NT2/D1 (cell line): ENCODE measurements around the gene TPP2.

Experiments used
- YY1 ChIP-seq: IDR thresholded peaks from 2 replicates; pipeline ENCODE4 v1.6.1; 2011; ENCODE audit not compliant: insufficient read length, insufficient read depth
- ZNF274 ChIP-seq: IDR thresholded peaks from 2 replicates; pipeline ENCODE4 v1.6.1; 2011; ENCODE audit warnings: mild to moderate bottlenecking, low read depth, low read length

GRCh38 chr13:102667911-102668310 is 71.1 kb downstream of the TPP2 start:
- TF ChIP-seq ZNF274 = no peak
- TF ChIP-seq YY1 = no peak
